NCI-H748 (cell line): Measurements from ENCODE around the gene MYH1.
"Not testable (repeated sequence)": the region's sequence is repeated elsewhere in the genome, so short reads cannot be mapped to it uniquely, and the experiment has no call there.

Experiments
- DNase-seq: peaks from one replicate; lab custom pipeline; 2025; ENCODE audit not compliant: unreplicated experiment; lab: John Stamatoyannopoulos, UW

Gene MYH1

DNA sequence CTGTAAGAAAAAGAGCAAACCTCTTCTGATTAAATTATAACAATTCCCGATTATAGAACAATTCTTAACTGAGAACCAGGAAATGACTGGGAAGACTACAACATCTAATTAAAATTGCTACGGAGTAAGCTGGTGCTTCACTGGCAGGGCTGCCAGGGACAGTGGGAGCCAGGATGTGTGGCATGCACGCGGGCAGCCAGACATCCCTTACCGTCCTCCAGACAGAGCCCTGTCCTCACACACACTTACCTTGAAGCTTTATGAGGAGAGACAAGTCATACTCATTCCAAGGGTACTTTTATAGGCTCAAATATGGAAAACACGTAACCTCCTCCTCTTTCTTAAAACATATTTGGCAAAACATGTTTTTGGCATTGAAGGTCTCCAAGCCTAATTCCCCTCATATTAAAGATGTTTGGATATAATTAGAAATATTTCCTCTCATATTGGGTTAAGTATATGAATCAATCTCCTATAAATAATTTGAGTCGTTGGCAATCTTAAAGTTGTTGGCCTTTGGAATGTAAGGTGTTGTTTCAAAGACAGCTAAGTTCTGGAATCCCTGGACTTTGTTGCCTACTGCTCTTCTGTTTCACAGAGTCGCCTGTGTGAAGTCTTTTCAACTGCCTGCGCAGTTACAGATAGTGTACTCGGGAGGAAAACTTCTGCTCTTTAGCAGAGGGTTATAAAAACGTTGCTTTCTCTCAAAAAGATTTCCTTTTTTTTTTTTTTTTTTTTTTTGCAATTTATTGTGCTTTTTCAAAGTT lies at the start of gene MYH1:
TSS of gene MYH1 (minus strand) at position 272 of the 767 bp plus-strand sequence. CDS start 1,900 bp downstream, outside the sequence.
- DNase-seq: no peak

DNA sequence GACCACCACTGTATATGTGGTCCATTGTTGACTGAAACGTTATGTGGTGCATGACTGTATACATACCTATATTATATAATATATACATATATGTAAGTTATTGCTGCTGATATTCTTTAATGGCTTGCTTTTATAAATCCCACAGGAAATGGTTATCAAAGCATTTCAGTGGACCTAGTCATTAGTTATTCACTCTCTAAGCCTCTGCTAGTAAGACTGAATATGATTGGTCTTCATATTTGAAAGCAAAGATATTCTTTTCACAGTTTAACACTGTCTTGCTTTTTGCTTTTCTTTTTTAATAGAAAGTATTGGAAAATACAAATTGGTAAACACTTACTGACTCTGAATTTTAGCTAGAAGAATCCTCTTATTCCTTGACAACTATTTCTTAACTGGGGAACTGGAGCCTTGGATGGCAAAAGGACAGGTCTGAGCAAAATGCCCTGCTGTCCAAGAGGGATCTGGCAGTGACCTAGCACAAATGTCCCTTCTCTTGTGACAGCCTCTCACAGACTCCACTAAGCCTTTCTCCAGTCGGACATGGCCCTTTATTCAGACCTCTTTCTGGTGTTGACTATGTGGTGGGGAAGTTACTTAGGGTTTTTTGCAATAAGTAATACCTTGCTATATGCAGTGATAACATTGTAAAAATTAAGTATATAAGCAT lies 45.8 kb upstream of the MYH1 start:
- DNase-seq: no peak

DNA sequence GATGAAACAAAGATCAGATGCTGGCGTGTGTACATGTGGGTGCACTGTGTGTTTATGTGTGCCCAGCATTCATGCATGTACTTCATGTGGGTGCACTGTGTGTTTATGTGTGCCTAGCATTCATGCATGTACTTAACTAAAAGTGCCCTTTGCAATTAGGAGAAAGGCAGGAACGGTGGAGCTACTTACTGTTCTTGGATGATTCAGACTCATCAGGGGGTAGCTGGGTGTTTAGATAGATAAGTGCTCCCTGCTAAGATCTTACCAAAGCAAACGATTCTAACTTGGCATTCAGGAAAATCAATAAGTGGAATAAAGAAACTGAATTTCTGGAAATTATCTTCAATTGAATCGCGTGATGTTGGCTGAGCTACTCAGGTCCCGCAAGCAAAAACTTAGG lies 39.7 kb upstream of the MYH1 start:
- no peak for DNase-seq

DNA sequence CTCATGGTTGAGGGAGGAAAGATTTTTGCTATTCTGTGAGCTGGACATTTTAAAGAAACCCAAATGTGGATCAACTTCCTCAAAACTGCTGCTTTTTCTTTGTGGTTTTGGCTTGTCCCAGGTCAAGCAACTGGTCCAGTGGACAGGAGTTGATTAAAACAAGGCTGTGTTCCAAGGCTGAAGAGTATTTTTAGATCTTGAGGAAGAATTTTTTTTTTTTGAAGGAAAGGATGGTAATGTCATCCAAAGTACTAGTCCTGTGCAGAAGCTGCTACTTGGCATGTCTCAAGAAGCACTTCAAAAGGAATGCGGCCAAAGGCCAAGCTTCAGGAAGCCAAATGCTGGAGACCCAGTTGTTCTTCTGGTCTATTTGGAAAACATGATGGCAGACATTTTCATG lies 39.1 kb upstream of the MYH1 start:
- no peak for DNase-seq

DNA sequence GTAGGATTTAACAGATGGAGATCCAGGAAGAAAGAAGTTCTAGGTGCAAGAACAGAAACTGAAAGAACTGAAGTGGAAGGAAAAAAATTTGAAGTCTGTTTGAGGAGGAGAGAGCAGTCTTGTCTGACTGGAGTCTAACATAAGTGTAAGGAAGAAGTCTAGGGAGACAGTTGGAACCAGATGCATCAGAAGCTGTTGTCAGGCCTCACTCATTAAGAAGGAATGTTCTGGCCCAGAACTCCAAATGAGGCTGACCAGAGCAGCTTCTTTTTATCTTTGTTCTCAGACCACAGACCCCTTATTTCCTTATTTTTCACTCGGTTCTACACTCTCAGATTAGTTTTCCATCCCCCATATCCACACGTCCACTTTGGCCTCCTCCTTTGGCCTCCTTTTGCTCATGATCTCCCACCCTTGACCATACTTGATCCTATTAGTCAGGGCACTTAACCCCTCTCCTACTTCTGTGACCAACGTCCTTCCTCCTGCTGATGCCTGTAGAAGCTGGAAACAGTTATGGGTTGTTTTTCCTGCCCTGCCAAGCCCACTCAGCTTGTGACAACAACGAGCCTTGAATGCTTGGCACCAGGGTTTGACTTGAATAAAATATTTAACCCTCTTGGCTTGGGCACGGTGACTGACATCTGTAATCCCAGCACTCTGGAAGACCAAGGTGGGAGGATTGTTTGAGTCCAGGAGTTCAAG lies 38.1 kb upstream of the MYH1 start:
- no peak for DNase-seq

DNA sequence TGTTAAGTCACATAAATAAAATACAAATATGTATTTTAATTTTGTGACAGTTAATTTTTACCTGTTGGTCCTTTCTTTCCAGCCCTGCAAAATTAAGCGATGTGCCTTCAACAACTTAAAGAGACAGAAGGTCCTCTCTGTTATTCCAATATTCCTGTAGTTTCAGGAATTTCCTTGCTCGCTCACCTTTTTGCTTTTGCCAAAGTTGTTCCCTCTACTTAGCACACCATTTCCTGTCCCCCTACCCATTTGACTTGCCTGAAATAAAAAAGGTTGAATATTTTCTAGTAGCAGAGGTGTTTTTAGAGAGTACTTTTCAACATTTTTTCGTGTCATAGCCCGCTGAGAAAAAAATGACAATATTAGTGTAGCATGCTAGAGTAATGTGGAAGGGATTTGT lies 31.7 kb upstream of the MYH1 start:
- DNase-seq: no peak

DNA sequence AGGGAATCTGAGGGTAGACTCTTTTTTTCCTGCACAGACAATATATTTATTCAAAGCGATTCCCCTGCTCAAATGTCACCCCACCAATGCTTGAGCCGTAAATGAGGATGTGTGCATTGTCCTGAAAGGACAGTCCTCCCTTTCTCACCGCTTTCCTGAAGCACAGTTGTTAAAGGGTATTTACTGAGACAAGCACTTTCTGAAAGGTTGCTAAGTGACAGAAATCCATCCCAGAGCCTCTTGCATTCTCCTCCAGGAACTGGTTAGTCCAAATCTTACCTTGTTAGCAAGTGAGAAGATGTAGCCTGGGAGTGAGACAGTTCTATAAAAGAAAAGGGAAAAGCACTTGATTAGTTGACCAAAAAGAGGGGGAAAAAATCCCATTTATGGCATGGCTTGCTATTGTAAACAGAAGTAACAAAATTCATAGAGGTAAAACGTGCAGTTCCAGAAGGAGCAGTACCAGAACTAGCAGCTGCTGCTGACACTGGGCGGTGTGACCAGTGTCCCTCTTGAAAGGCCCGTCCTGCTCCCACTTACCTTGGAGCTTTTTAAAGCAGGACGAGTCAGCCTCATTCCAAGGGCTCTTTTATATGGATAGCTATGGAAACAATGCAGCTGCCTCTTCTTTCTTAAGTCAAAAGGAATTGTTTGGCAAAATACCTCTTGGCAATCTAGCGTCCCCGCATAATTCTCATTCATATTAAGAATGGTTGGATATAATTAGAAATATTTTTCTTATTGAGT lies 30.9 kb upstream of the MYH1 start, which contains the start of gene MYH2:
TSS of gene MYH2 (minus strand) at position 563 of the 747 bp plus-strand sequence. CDS start 1,738 bp downstream, outside the sequence.
- no peak for DNase-seq

DNA sequence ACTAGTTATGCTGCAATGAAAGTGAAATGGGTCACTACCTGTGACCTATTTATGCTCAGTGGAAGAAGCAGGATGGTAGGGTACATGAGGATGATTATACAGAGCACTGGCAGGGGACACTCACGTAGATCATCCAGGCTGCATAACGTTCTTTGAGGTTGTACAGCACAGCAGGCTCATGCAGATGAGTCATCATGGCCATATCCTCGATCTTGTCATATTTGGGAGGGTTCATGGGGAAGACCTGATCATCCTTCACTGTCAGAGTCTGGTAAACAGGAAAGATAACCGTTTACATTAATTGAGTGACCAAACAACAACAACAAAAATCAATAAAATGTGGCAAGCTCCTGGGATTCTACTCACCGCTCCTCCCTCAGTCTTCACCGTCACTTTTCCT lies 29.0 kb upstream of the MYH1 start:
- DNase-seq: no peak

DNA sequence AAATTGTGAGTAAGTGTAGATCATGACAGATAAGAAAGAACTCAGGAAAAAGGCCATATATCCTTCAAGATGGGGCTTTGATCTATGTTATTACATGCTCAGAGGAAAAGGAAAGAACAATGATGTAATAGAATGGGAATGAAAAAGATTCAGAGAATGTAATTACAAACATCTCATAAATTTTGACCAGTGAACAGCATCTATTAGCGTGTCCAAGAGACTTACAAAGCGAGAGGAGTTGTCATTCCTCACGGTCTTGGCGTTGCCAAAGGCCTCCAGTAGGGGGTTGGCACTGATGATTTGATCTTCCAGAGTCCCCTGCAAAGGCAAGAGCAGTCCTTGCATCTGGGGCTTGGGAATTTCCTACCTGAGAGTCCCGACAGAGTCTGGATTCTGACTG lies 25.1 kb upstream of the MYH1 start:
- DNase-seq: not testable (repeated sequence)

DNA sequence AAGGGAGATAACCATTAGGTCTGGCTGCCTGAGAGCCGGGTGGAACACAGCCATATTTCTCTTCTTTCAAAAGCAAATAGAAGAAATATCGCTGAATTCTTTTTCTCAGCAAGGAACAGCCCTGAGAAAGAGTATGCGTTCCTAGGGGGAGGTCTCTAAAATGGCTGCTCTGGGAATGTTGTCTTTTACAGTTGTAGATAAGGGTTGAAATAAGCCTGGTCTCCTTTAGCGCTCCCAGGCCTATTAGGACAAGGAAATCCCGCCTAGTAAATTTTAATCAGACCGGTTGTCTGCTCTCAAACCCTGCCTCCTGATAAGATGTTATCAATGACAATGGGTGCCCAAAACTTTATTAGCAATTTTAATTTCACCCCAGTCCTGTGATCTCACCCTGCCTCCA lies 22.8 kb upstream of the MYH1 start:
- DNase-seq: not testable (repeated sequence)

DNA sequence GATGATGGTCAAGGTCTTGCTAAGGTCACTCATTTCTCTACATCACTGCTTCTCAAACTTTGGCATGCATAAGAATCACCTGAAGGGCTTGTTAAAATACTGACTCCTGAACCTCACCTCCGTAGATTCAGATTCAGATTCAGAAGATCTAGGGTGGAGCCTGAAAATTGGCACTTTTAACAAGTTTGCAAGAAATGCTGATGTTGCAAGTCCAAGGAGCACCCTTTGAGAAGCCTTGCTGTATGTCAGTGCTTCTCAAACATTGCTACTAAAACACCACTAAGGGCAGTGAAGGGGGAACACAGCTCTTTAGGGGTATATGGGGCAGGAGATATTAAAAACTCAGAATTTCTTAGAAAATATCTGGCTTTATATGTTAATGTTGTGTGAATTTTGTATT lies 13.7 kb upstream of the MYH1 start:
- no peak for DNase-seq

DNA sequence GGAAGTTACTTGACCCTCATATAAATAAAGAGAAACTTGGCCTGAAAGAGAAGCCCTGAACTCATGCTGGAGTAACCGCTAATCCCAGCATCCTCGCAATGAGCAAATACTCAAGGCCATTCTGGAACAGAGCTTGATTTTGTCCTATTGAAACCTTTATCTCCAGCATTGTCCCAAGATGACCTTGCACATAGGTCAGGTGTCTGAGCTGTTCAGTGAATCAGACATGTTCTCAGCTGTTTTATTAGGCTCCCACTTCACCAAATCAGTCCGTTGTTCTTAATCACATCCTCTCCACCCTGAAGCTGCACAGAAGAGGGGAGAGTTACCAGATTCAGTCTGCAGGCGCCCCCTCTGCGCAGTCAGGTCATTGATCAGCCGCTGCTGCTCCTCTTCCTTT lies 9.1 kb upstream of the MYH1 start:
- DNase-seq: no peak

DNA sequence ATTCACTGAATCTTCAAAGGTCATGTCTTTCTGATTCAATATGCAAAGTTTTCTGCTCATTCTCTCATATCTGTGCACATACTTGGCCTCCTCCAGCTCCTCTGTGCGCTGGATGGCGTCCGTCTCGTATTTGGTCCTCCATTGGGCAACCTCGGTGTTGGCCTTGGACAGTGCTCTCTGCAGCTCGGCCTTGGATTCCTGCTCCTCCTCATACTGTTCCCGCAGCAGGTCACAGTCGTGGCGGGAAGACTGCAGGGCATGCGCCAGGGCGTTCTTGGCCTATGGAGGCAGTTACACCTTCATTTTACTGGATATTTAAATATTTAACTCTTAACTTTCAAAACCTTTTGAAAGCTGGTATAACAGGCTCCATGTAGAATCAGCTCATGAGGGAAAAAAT lies 8.2 kb upstream of the MYH1 start:
- DNase-seq: no peak

DNA sequence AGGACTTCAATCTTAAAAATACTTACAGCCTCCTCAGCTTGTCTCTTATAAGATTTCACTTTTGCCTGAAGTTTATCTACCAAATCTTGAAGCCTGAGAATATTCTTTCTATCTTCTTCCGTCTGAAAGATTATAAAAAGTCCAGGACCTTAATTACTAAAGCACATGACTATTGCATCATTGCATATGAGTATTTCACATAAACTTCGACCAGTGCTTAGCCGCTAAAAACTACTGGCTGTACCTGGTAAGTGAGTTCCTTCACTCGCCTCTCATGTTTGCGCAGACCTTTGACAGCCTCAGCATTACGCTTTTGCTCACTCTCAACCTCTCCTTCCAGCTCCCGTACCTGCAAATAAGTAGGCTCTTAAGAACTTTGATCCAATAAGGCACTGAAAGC lies 4.7 kb upstream of the MYH1 start:
- DNase-seq: no peak

DNA sequence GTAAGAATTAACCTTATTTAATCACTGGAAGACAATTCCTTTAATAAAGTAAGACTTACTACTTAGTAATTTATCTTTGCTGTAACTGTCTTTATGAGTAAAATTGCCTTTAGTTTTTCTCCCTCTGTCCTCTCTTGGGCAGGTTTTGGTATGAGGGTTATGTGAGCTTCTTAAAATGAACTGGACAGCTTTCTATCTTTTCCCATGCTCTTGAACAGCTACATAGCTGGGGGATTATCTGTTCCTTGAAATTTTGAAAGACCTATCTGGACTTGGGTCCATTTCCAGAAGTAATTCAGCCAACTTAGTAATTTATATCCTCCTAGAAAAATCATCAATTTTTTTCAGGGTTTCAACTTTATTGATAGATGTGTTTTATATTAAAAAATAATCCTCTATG lies 3.6 kb upstream of the MYH1 start:
- no peak for DNase-seq

DNA sequence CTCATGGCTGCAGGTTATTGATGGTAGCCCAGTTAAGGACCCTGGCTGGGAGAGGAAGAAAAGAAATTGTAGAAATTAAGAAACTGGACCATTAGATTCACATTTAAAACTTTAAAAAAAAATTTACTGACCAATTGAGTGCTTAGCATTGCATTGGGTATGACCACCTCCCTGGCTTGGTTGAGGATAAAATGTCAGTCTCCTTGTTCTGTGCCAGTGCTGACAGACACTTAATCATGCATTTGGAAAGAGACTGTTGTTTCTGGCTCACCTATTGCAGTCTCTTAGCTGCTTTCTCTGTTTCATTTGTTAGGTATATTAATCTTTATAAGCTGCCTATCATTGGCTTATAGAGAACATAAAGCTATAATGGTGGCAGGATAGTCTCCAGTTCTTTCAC lies 1.7 kb downstream of the MYH1 start:
- DNase-seq: no peak

DNA sequence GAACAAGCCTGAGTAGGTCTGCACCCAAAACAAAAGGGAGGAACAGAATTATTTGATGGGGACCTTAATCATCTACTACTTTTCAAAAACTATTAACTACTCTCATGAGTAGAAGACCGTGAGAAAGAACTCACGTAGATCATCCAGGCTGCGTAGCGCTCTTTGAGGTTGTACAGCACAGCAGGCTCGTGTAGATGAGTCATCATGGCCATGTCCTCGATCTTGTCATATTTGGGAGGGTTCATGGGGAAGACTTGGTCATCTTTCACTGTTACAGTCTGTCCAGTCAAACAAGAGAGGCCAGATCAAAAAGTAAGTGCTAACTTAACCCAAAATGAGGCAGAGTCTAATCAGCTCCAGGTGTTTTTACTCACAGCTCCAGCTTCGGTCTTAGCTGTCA lies 2.3 kb downstream of the MYH1 start:
- no peak for DNase-seq

DNA sequence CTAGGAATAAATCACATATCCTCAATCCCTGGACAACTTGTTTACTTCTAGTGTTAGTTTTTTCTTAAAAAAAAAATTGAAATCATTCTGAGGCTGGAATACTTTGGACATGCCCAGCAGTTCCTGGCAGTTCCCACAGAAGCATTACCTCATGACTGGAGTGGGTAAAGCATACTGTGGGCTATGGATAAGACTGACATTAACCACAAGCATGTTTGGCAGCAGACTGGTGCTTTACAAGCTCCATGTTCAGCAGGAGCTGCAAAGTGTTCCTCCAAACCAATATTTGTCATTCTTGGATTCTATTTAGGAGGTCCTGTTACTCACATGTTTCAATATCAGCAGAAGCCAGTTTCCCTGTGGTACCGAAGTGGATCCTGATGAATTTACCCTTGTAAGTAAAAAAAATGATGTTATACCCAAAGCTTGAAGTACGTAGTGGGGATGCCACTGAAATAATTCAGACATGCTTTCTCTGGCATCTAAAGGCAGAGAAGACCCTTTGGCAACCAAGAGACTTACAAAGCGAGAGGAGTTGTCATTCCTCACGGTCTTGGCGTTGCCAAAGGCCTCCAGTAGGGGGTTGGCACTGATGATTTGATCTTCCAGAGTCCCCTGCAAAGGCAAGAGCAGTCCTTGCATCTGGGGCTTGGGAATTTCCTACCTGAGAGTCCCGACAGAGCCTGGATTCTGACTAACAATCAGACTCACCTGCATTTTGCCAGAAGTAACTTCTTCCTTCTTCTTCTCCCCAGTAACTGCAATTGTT lies 4.9 kb downstream of the MYH1 start:
- DNase-seq: no peak

DNA sequence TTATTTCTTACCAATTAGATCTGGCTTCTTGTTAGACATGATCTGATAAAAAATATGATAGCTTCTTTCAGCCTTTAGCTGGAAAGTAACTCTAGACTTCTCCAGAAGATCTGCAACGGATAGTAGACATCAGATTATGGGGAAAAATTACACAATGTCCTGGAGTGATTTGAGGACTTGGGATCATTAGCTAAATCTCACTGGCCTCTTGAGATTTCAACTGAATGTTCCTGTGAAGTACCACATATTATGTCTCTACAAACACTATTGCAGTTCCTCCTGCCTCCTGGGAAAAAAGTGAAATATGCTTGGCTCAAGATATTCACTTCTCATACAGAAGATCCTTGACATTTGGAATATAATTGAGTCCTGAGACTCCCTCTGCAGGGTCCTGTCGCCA lies 5.5 kb downstream of the MYH1 start:
- DNase-seq: no peak

DNA sequence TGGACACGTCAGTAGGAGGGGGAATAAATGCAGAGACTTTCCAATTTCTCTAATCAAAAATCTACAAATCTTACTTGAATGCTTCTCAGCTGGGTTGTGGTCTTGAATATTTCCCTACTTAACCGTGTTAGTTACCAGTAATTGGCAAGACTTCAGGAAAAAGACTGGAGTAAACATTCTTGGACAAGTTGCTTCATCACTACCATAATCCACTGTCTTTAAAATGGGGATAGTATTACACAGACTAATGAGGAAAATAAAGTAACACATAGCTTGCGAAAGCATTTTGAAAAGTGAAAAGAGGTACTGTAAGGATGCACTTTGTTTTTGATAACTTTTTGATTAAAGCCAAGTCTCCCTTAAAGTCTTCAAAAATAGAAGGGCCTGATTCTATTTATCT lies 18.4 kb downstream of the MYH1 start:
- no peak for DNase-seq

DNA sequence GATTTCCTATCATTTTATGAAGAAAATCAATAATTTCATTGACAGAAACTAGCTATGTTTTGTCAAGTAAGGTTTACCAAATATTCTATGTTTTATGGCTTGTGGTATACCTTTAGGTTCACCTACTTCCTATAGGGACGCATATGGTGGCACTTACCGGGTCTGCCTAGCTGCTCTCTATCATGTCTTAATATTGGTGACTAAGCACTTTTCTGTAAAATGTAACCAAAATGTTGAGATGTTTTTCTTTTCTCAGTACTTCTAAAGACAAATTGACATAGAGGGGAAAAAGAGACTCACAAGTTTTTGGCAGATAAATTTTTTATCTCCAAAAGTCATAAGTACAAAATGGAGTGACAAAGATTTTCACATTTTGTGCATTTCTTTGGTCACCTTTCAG lies 26.3 kb downstream of the MYH1 start:
- no peak for DNase-seq
